ENCODE data around the gene CTBP2. TPM values are rescaled to one million over a fixed set of nuclear protein-coding genes. Genes with fewer than 3 reads are reported as not detected.

CTBP2 gene
- total RNA-seq, 3 donors from 2014 or later = 53.1 to 91.2 (median 65.9) TPM

- intact Hi-C loops (cut with DNase I; ENCODE audit: low total_unique reads) = no loop called here
- H3K4me3 ChIP-seq = no peak overlapping the region
- H3K4me1 ChIP-seq = peaks cover 0 to 5% of the 10 kb centered on the region in 2 donors
- DNase-seq (ENCODE audit: low spot score in 2 of 2) = no peak
- H3K27ac ChIP-seq = no peak overlapping the region
- H3K27me3 ChIP-seq = no peaks in the 10 kb centered on the region
- H3K9me3 ChIP-seq = no peaks in the 10 kb centered on the region
- no peaks in the 10 kb centered on the region for H3K36me3 ChIP-seq
- no peak for TF ChIP-seq POLR2A (IDR thresholded peaks at IDR 0.05)
- TF ChIP-seq POLR2AphosphoS5 (IDR thresholded peaks at IDR 0.05) = no peak
- no peak for TF ChIP-seq CTCF (IDR thresholded peaks at IDR 0.05)
Observed at GRCh38 chr10:125041856-125042506, 118.4 kb downstream of the CTBP2 start.

GRCh38 chr10:125039354-125039769 is 121.0 kb downstream of the CTBP2 start:
- DNase-seq (ENCODE audit: low spot score in 2 of 2) = no peak
- H3K9me3 ChIP-seq = no peaks in the 10 kb centered on the region
- H3K27ac ChIP-seq = no peak overlapping the region
- TF ChIP-seq CTCF (IDR thresholded peaks at IDR 0.05) = no peak
- TF ChIP-seq POLR2A (IDR thresholded peaks at IDR 0.05) = no peak
- no peak for TF ChIP-seq POLR2AphosphoS5 (IDR thresholded peaks at IDR 0.05)
- intact Hi-C loops (cut with DNase I; ENCODE audit: low total_unique reads) = no loop called here
- H3K36me3 ChIP-seq = no peaks in the 10 kb centered on the region
- H3K4me3 ChIP-seq = no peak overlapping the region
- no peaks in the 10 kb centered on the region for H3K27me3 ChIP-seq
- H3K4me1 ChIP-seq = peaks cover 4% of the 10 kb centered on the region in 2 donors

GRCh38 chr10:125038637-125039036 is 121.7 kb downstream of the CTBP2 start:
- DNase-seq (ENCODE audit: low spot score in 2 of 2) = no peak
- H3K4me1 ChIP-seq = peaks cover 4% of the 10 kb centered on the region in 2 donors
- intact Hi-C loops (cut with DNase I; ENCODE audit: low total_unique reads) = no loop called here

GRCh38 chr10:125037145-125037877 is 123.1 kb downstream of the CTBP2 start:
- Histone ChIP-seq H3K9me3 (no peaks in the 10 kb centered on the region), H3K27ac (peak overlapping the region in 1 of 2 donors; percentile 29), H3K4me1 (peaks cover 4% of the 10 kb centered on the region in 2 donors), H3K36me3 (no peaks in the 10 kb centered on the region), H3K4me3 (no peak overlapping the region), H3K27me3 (no peaks in the 10 kb centered on the region)
- DNase-seq (ENCODE audit: low spot score in 2 of 2) = peak in 1 of 2 donors; percentile 55
- TF ChIP-seq POLR2AphosphoS5 (IDR thresholded peaks at IDR 0.05) (peak in 1 of 3 donors; percentile 28), POLR2A (IDR thresholded peaks at IDR 0.05) (no peak)
- intact Hi-C loops (cut with DNase I; ENCODE audit: low total_unique reads) = no loop called here

More at GRCh38 chr10:125038637-125039036, 121.7 kb downstream of the CTBP2 start:
- no peaks in the 10 kb centered on the region for H3K9me3 ChIP-seq
- H3K27me3 ChIP-seq = no peaks in the 10 kb centered on the region
- H3K36me3 ChIP-seq = no peaks in the 10 kb centered on the region
- TF ChIP-seq POLR2A (IDR thresholded peaks at IDR 0.05) = no peak
- TF ChIP-seq POLR2AphosphoS5 (IDR thresholded peaks at IDR 0.05) = no peak
- no peak for TF ChIP-seq CTCF (IDR thresholded peaks at IDR 0.05)
- peak overlapping the region in 1 of 2 donors; percentile 3 for H3K27ac ChIP-seq
- H3K4me3 ChIP-seq = no peak overlapping the region

GRCh38 chr10:125035588-125036295 is 124.6 kb downstream of the CTBP2 start:
- Histone ChIP-seq H3K36me3 (no peaks in the 10 kb centered on the region), H3K4me1 (peaks cover 4% of the 10 kb centered on the region in 2 donors), H3K4me3 (no peak overlapping the region), H3K9me3 (no peaks in the 10 kb centered on the region), H3K27me3 (no peaks in the 10 kb centered on the region), H3K27ac (no peak overlapping the region)
- intact Hi-C loops (cut with DNase I; ENCODE audit: low total_unique reads) = no loop called here
- no peak for DNase-seq (ENCODE audit: low spot score in 2 of 2)
- TF ChIP-seq POLR2AphosphoS5 (IDR thresholded peaks at IDR 0.05) = no peak
- TF ChIP-seq POLR2A (IDR thresholded peaks at IDR 0.05) = no peak
- no peak for TF ChIP-seq CTCF (IDR thresholded peaks at IDR 0.05)

Data from breast epithelium (tissue), 4 donors.